Measurements from ENCODE around the gene MRPL36.

GRCh38 chr5:1826235-1826980, 26.8 kb upstream of the MRPL36 start:
- TF ChIP-seq CTCF (IDR thresholded peaks at IDR 0.05) (no peak), ZFX (IDR thresholded peaks at IDR 0.05; ENCODE audit: borderline replicate concordance) (no peak)
